Measurements from ENCODE around the gene PIR. TPM values are rescaled to one million over a fixed set of nuclear protein-coding genes. Genes with fewer than 3 reads are reported as not detected.

Gene PIR
- total and polyA plus RNA-seq, 2 of the 8 experiments (the other 6 are each of a cell fraction or from before 2014, with no cell fraction given) = 6.4 to 10.3 TPM

- Histone ChIP-seq H3K23ac (ENCODE audit: insufficient read length) (no peak overlapping the region), H4K20me1 (replicated peaks in 1 of 2; ENCODE audit: control insufficient read depth in 1 of 2, insufficient read depth in 2 of 2, low read length in 2 of 2) (no peaks in the 10 kb centered on the region), H3K9ac (replicated peaks in 1 of 4; ENCODE audit: extremely low read depth in 1 of 4, low read depth in 3 of 4, low read length in 3 of 4) (no peak overlapping the region), H2AK5ac (ENCODE audit: low read depth, low read length) (no peak overlapping the region), H4K91ac (replicated peaks; ENCODE audit: insufficient read length, low read length) (no peak overlapping the region), H2BK15ac (ENCODE audit: low read length) (no peak overlapping the region), H4K5ac (ENCODE audit: insufficient read length, low read depth, low read length) (no peak overlapping the region), H3K56ac (replicated peaks; ENCODE audit: insufficient read length, low read depth, low read length) (no peak overlapping the region), H3K27ac (ENCODE audit: low read depth, low read length) (no peak overlapping the region), H2BK5ac (ENCODE audit: low read depth, low read length) (no peak overlapping the region), H4K8ac (ENCODE audit: extremely low read depth, insufficient read depth, low read length) (no peak overlapping the region), H3K4me3 (ENCODE audit: extremely low read depth in 1 of 4, insufficient read depth in 2 of 4, low read depth in 3 of 4, low read length in 4 of 4) (no peak overlapping the region), H3K14ac (ENCODE audit: insufficient read length) (no peak overlapping the region), H2BK12ac (ENCODE audit: low read depth, low read length) (no peak overlapping the region), H2BK20ac (ENCODE audit: low read length) (no peak overlapping the region), H3K79me1 (ENCODE audit: low read depth, low read length) (no peaks in the 10 kb centered on the region), H3K79me2 (ENCODE audit: control insufficient read depth in 1 of 2, insufficient read depth in 2 of 2, low read length in 2 of 2) (no peaks in the 10 kb centered on the region), H3K27me3 (replicated peaks in 1 of 4; ENCODE audit: control insufficient read depth in 3 of 4, extremely low read depth in 1 of 4, insufficient read depth in 3 of 4, low read length in 3 of 4) (no peaks in the 10 kb centered on the region), H3K4me2 (ENCODE audit: insufficient read depth in 1 of 2, low read depth in 2 of 2, low read length in 2 of 2) (no peak overlapping the region), H3K4ac (replicated peaks; ENCODE audit: insufficient read length, low read depth, low read length) (no peak overlapping the region), H3K23me2 (ENCODE audit: low read depth, low read length) (no peaks in the 10 kb centered on the region), H3K4me1 (replicated peaks in 1 of 4; ENCODE audit: control insufficient read depth in 3 of 4, insufficient read depth in 4 of 4, low read length in 3 of 4) (no peaks in the 10 kb centered on the region), H2AFZ (ENCODE audit: low read length) (no peak overlapping the region), H2BK120ac (replicated peaks; ENCODE audit: low read depth, low read length) (no peak overlapping the region), H3K36me3 (ENCODE audit: control insufficient read depth in 2 of 4, insufficient read depth in 4 of 4, low read length in 3 of 4) (no peaks in the 10 kb centered on the region), H3K18ac (ENCODE audit: extremely low read depth, low read length) (no peak overlapping the region), H3K9me3 (ENCODE audit: insufficient read depth in 2 of 2, low read depth in 1 of 2, low read length in 1 of 2) (no peaks in the 10 kb centered on the region)
- ChIA-PET CTCF (ENCODE audit: partially characterized antibody) (interaction anchor here (0.7 to 2.5 kb wide), 3 partner anchors 10 to 77 kb away, joined by 3 to 13 read pairs (median 3); no protein-coding TSS in a partner anchor), POLR2A (ENCODE audit: partially characterized antibody) (no interaction called here)
- FAIRE-seq (no peak), DNase-seq (ENCODE audit: low read depth in 1 of 2, low spot score in 2 of 2) (no peak)
- no peak for TF ChIP-seq CBX5 (IDR thresholded peaks at IDR 0.05; ENCODE audit: low read depth, low read length)
- TF ChIP-seq SIRT6 (IDR thresholded peaks at IDR 0.05; ENCODE audit: low read length) = no peak
- WGBS, 2 experiments (ENCODE audit: extremely low coverage in 1 of 2, insufficient coverage in 1 of 2, insufficient read length in 1 of 2, insufficient replicate concordance in 2 of 2, low coverage in 1 of 2, low lambda C conversion rate in 2 of 2, missing lambda C conversion rate in 1 of 2) = 86% methylated on average over 4 of the region's 4 CpGs; no CpG with 5 or more reads in 1 of the 2 experiments
These were observed 101.3 kb downstream of the PIR start for GRCh38 chrX:15391850-15392249.

Data from H1 (cell line).